ENCODE data around the gene NME3. TPM values are rescaled to one million over a fixed set of nuclear protein-coding genes. Genes with fewer than 3 reads are reported as not detected.

Gene NME3
- polyA plus RNA-seq, 3 donors: 57.7 to 80.2 (median 74.7) TPM

GRCh38 chr16:1745900-1746692 is 25.2 kb downstream of the NME3 start:
- peaks cover 80 to 90% of the 10 kb centered on the region in 2 donors for H3K36me3 ChIP-seq (replicated peaks in 1 of 2; ENCODE audit: control insufficient read depth in 1 of 2, insufficient read depth in 2 of 2, low read length in 2 of 2)
- TF ChIP-seq CTCF (IDR thresholded peaks at IDR 0.05): no peak

GRCh38 chr16:1745181-1745899 is 26.0 kb downstream of the NME3 start:
- Mint-ChIP-seq H3K9me3 (peaks cover 0 to 2% (median 0%) of the 10 kb centered on the region in 7 donors), H3K4me3 (no peak overlapping the region), H3K36me3 (peaks cover 52 to 74% of the 10 kb centered on the region in 2 donors), H3K4me1 (no peaks in the 10 kb centered on the region), H3K27me3 (ENCODE audit: low read depth in 3 of 3) (no peaks in the 10 kb centered on the region), H3K27ac (peak overlapping the region in 2 of 7 donors; percentile 13 to 20)
- H3K79me2 ChIP-seq (ENCODE audit: insufficient read depth, low read length): no peaks in the 10 kb centered on the region
- peaks cover 82 to 91% of the 10 kb centered on the region in 2 donors for H3K36me3 ChIP-seq (replicated peaks in 1 of 2; ENCODE audit: control insufficient read depth in 1 of 2, insufficient read depth in 2 of 2, low read length in 2 of 2)
- DNase-seq: no peak
- no peaks in the 10 kb centered on the region for H3K27me3 ChIP-seq (ENCODE audit: control insufficient read depth in 2 of 2, insufficient read depth in 2 of 2, low read length in 2 of 2)
- no peak for TF ChIP-seq CTCF (IDR thresholded peaks at IDR 0.05)
- H2AFZ ChIP-seq (ENCODE audit: insufficient read depth, low read depth, low read length, poor library complexity, severe bottlenecking): no peak overlapping the region
- H3K27ac ChIP-seq (ENCODE audit: low read depth in 1 of 2, low read length in 2 of 2): no peak overlapping the region
- H3K9me3 ChIP-seq (replicated peaks in 1 of 2; ENCODE audit: control insufficient read depth in 1 of 2, insufficient read depth in 1 of 2, low read length in 2 of 2): no peaks in the 10 kb centered on the region
- WGBS (ENCODE audit: insufficient coverage): 97% methylated on average over 24 of the region's 25 CpGs
- peaks cover 39% of the 10 kb centered on the region for H4K20me1 ChIP-seq (ENCODE audit: insufficient read depth, low read length)
- intact Hi-C loops (cut with micrococcal nuclease): no loop called here
- no peak overlapping the region for H3K4me3 ChIP-seq (replicated peaks in 1 of 3; ENCODE audit: low read depth in 2 of 3, low read length in 3 of 3)
- H3K4me2 ChIP-seq (replicated peaks; ENCODE audit: extremely low read depth, low read length, poor library complexity, severe bottlenecking): no peak overlapping the region
- H3K9ac ChIP-seq (ENCODE audit: insufficient read depth, low read length, poor library complexity, severe bottlenecking): no peak overlapping the region
- H3K4me1 ChIP-seq (ENCODE audit: control insufficient read depth in 1 of 2, insufficient read depth in 2 of 2, low read length in 2 of 2): no peaks in the 10 kb centered on the region

More at GRCh38 chr16:1745900-1746692, 25.2 kb downstream of the NME3 start:
- H3K27me3 Mint-ChIP-seq (ENCODE audit: low read depth in 3 of 3): no peaks in the 10 kb centered on the region
- Histone ChIP-seq H3K27ac (ENCODE audit: low read depth in 1 of 2, low read length in 2 of 2) (no peak overlapping the region), H3K9ac (ENCODE audit: insufficient read depth, low read length, poor library complexity, severe bottlenecking) (no peak overlapping the region), H3K4me2 (replicated peaks; ENCODE audit: extremely low read depth, low read length, poor library complexity, severe bottlenecking) (no peak overlapping the region), H3K4me1 (ENCODE audit: control insufficient read depth in 1 of 2, insufficient read depth in 2 of 2, low read length in 2 of 2) (no peaks in the 10 kb centered on the region), H3K79me2 (ENCODE audit: insufficient read depth, low read length) (no peaks in the 10 kb centered on the region), H3K27me3 (ENCODE audit: control insufficient read depth in 2 of 2, insufficient read depth in 2 of 2, low read length in 2 of 2) (no peaks in the 10 kb centered on the region), H4K20me1 (ENCODE audit: insufficient read depth, low read length) (peaks cover 34% of the 10 kb centered on the region), H2AFZ (ENCODE audit: insufficient read depth, low read depth, low read length, poor library complexity, severe bottlenecking) (no peak overlapping the region), H3K4me3 (replicated peaks in 1 of 3; ENCODE audit: low read depth in 2 of 3, low read length in 3 of 3) (no peak overlapping the region), H3K9me3 (replicated peaks in 1 of 2; ENCODE audit: control insufficient read depth in 1 of 2, insufficient read depth in 1 of 2, low read length in 2 of 2) (no peaks in the 10 kb centered on the region)
- no peaks in the 10 kb centered on the region for H3K4me1 Mint-ChIP-seq
- peak overlapping the region in 2 of 7 donors; percentile 20 to 45 for H3K27ac Mint-ChIP-seq
- H3K36me3 Mint-ChIP-seq: peaks cover 57 to 81% of the 10 kb centered on the region in 2 donors
- 98% methylated on average over 24 of the region's 29 CpGs for WGBS (ENCODE audit: insufficient coverage)
- H3K9me3 Mint-ChIP-seq: peaks cover 0 to 2% (median 0%) of the 10 kb centered on the region in 7 donors
- no peak for DNase-seq
- H3K4me3 Mint-ChIP-seq: no peak overlapping the region
- intact Hi-C loops (cut with micrococcal nuclease): no loop called here

Data from CD14-positive monocyte (primary cell).